ENCODE data around the gene PCIF1. TPM values are rescaled to one million over a fixed set of nuclear protein-coding genes. Genes with fewer than 3 reads are reported as not detected.
A peak's percentile ranks its signal among the peaks of the same experiment; 100 is the strongest.

PCIF1 gene
- total RNA-seq, 1 donor from 2014 or later: 37.8 TPM

DNA sequence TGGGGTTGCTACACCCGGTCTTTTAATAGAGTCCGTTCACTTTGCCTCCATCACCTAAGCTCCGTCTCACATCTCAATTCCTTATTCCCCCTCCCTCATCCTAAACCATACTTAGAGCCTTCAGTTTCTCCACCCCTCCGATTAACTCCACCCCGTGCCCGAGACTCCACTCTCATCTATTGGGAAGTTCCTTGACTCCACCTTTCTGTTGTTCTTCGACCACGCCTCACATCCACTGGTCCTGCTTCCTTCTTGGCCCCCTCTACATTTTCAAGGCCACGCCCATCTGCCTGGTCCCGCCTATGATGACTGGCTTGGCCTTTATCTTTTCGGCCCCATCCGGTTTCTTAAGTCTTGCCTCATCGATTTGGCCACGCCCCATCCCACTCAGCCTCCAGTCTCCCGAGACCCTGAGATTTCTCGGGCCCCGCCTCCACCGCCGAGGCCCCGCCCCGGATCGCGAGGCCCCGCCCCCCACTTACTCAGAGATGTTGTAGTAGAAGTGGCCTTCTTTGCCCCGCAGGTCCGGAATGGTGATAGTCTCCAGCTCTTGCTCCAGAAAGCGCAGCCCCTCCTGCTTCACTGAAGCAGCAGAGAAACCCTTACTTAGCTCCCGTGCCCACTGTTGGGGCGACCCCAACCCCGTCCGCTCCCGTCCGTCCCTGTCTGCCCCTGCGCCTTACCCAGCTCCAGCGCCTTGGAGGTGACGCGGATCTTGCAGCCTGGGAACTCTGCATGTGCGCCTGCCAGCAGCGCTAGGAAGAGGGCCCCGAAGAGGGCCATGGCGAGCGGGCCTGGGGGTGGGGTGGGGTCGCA is 23.6 kb upstream of the PCIF1 start:
- H3K36me3 Mint-ChIP-seq (ENCODE audit: insufficient read depth): peaks cover 4% of the 10 kb centered on the region
- H3K27ac Mint-ChIP-seq: peak overlapping the region; percentile 90
- H3K4me3 Mint-ChIP-seq (ENCODE audit: low read depth): peak overlapping the region; percentile 71
- peaks cover 2% of the 10 kb centered on the region for H3K4me1 Mint-ChIP-seq (ENCODE audit: low read depth)
- no peaks in the 10 kb centered on the region for H3K9me3 Mint-ChIP-seq (ENCODE audit: low read depth)
- peaks cover 3% of the 10 kb centered on the region for H3K27me3 Mint-ChIP-seq
- DNase-seq (ENCODE audit: low spot score, unreplicated experiment): peak; percentile 91
- TF ChIP-seq, protein P1, sequence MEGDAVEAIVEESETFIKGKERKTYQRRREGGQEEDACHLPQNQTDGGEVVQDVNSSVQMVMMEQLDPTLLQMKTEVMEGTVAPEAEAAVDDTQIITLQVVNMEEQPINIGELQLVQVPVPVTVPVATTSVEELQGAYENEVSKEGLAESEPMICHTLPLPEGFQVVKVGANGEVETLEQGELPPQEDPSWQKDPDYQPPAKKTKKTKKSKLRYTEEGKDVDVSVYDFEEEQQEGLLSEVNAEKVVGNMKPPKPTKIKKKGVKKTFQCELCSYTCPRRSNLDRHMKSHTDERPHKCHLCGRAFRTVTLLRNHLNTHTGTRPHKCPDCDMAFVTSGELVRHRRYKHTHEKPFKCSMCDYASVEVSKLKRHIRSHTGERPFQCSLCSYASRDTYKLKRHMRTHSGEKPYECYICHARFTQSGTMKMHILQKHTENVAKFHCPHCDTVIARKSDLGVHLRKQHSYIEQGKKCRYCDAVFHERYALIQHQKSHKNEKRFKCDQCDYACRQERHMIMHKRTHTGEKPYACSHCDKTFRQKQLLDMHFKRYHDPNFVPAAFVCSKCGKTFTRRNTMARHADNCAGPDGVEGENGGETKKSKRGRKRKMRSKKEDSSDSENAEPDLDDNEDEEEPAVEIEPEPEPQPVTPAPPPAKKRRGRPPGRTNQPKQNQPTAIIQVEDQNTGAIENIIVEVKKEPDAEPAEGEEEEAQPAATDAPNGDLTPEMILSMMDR (IDR thresholded peaks at IDR 0.05; ENCODE audit: unreplicated experiment): no peak

DNA sequence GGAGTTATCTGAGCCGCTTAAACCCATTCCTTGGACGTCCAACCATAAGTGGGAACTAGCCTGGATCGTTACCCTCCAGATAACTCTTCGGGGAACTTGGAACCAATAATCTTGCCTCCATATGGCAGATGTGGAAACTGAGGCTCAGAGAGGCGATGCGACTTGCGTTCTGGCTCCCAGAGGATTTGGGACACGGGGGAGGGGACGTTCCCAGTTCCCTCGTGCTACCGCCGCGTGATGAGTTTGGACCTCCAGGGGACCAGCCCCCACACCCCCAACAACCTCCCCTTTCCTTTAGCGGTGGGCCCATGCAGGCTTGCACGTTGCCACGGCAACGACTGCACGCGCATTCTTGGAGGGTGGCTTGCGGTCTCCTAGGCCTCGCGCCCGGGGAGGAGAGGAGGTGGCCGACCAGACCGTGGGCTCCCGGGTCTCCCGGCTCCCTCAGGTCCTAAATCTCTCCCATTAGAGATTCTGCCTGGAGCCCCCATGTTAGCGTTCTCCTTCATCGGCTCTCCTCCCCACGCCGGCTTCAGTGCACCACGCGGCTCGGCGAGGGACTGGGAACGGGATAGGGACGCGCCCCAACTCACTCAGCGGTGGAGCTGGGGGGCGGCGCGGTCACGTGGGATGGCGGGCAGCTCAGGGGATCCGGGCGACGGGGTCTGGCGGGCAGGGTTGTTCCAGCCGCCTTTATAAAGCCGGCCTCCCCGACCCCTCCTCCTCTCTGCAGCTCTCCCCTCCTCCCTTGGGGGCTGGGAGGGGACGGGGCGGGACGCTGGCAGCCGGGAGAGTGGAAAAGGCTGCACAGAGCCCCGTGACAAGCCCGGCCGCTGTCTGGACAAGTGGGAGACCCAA is 22.8 kb upstream of the PCIF1 start, which contains the start of gene PLTP:
Gene PLTP, minus strand, starts transcription at position 670 of the 858 bp plus-strand sequence. CDS start 703 bp downstream, outside the sequence.
- H3K36me3 Mint-ChIP-seq (ENCODE audit: insufficient read depth): peaks cover 4% of the 10 kb centered on the region
- peak within 1 kb of the TSS; percentile 90 for H3K27ac Mint-ChIP-seq
- H3K27me3 Mint-ChIP-seq: peaks cover 3% of the 10 kb centered on the region
- H3K4me3 Mint-ChIP-seq (ENCODE audit: low read depth): peak within 1 kb of the TSS; percentile 73
- peak; percentile 50 for DNase-seq (ENCODE audit: low spot score, unreplicated experiment)
- TF ChIP-seq, protein P1 (IDR thresholded peaks at IDR 0.05; ENCODE audit: unreplicated experiment): no peak
- peaks cover 2% of the 10 kb centered on the region for H3K4me1 Mint-ChIP-seq (ENCODE audit: low read depth)
- H3K9me3 Mint-ChIP-seq (ENCODE audit: low read depth): no peaks in the 10 kb centered on the region

- peaks cover 2% of the 10 kb centered on the region for H3K4me1 Mint-ChIP-seq (ENCODE audit: low read depth)
- no peak overlapping the region for H3K27ac Mint-ChIP-seq
- no peak for DNase-seq (ENCODE audit: low spot score, unreplicated experiment)
- H3K36me3 Mint-ChIP-seq (ENCODE audit: insufficient read depth): peaks cover 2% of the 10 kb centered on the region
- peak overlapping the region; percentile 73 for H3K4me3 Mint-ChIP-seq (ENCODE audit: low read depth)
- peaks cover 3% of the 10 kb centered on the region for H3K27me3 Mint-ChIP-seq
- TF ChIP-seq, protein P1 (IDR thresholded peaks at IDR 0.05; ENCODE audit: unreplicated experiment): no peak
- H3K9me3 Mint-ChIP-seq (ENCODE audit: low read depth): no peaks in the 10 kb centered on the region
Measured at GRCh38 chr20:45912344-45912682, 22.2 kb upstream of the PCIF1 start.

DNA sequence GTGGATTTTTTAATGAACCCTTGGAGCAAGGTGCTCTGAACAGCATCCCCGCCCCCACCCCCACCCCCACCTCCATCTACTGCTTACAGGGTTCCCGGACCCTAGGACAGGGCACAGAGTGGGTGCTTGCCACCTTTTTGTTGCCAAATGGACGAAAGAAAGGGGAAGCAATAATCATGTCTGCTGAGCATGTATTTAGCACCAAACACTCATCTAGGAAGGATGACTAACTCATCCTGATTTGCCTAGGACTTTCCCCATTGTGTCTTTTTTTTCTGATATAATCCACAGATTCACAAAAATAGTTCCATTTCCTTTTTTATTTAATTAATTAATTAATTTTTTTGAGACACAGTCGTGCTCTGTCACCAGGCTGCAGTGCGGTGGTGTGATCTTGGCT is 21.4 kb upstream of the PCIF1 start:
- peaks cover 2% of the 10 kb centered on the region for H3K36me3 Mint-ChIP-seq (ENCODE audit: insufficient read depth)
- no peaks in the 10 kb centered on the region for H3K9me3 Mint-ChIP-seq (ENCODE audit: low read depth)
- peaks cover 2% of the 10 kb centered on the region for H3K4me1 Mint-ChIP-seq (ENCODE audit: low read depth)
- peaks cover 3% of the 10 kb centered on the region for H3K27me3 Mint-ChIP-seq
- no peak overlapping the region for H3K4me3 Mint-ChIP-seq (ENCODE audit: low read depth)
- H3K27ac Mint-ChIP-seq: no peak overlapping the region
- TF ChIP-seq, protein P1 (IDR thresholded peaks at IDR 0.05; ENCODE audit: unreplicated experiment): no peak
- DNase-seq (ENCODE audit: low spot score, unreplicated experiment): no peak

DNA sequence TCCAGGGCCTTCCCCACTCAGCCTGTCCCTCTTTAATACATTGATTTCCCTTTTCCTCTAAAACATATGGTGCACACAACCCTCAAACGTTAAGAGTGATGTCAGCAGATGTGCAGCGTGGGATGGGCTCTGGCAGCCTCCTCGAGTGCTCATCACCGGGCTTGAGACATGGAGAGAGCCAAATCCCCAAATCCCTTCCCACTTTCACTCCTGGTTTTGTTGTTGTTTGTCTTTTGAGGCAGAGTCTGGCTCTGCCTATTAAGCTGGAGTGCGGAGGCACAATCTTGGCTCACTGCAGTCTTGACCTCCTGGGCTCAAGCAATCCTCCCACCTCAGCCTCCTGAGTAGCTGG is 16.7 kb upstream of the PCIF1 start:
- Mint-ChIP-seq H3K27ac (no peak overlapping the region), H3K27me3 (peaks cover 13% of the 10 kb centered on the region), H3K36me3 (ENCODE audit: insufficient read depth) (no peaks in the 10 kb centered on the region), H3K4me1 (ENCODE audit: low read depth) (no peaks in the 10 kb centered on the region), H3K4me3 (ENCODE audit: low read depth) (no peak overlapping the region), H3K9me3 (ENCODE audit: low read depth) (no peaks in the 10 kb centered on the region)
- TF ChIP-seq, protein P1 (IDR thresholded peaks at IDR 0.05; ENCODE audit: unreplicated experiment): no peak
- no peak for DNase-seq (ENCODE audit: low spot score, unreplicated experiment)
